GM19351 (cell line): ENCODE data around the gene UAP1L1.

Experiments used
- ATAC-seq: cut with Tn5 transposase; IDR thresholded peaks from one replicate; pipeline ENCODE4 v1.9.1; 2021; ENCODE audit warnings: mild to moderate bottlenecking, moderate library complexity; ENCODE audit not compliant: unreplicated experiment

Gene UAP1L1

DNA sequence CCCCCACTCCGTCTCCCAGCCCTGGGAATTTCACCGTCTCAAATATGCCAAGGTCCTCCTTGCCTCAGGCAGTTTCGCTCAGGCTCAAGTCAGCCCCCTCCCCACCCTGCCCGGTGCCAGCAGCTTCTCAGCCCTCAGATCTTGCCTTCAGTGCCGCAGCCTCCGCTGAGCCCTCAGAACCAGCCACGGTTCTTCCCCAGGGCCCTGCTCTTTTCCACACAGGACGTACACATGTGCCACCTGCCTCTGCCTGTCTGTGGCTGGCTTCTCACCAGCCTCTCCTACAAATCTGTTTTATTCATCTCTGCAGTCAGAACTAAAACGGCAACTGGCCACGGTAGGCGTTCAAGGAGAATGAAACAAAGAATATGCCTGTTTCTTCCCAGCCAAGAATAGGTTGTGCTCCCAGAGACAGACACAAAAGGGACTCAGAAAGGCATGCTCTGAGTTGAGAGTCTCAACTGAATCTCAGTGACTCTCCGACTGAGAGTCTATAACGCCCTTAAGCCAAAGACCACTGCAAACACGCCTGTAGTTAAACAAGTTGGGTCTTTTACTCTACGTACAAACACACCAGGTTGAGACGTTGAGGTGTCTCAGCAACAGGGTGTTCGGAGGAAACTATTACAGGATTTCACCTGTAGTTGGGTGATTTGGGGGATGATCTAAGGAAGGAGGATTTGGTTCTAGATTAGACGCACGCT lies 51.0 kb downstream of the UAP1L1 start:
- no peak for ATAC-seq

GRCh38 chr9:137128862-137129455 lies 51.6 kb downstream of the UAP1L1 start:
- peak; percentile 5 for ATAC-seq

- peak; percentile 82 for ATAC-seq
Observed at GRCh38 chr9:137129456-137130175, 52.3 kb downstream of the UAP1L1 start.

GRCh38 chr9:137130176-137130755 lies 52.9 kb downstream of the UAP1L1 start:
- ATAC-seq: peak; percentile 19
